A549 (cell line): ENCODE results near the gene VIL1. TPM values are rescaled to one million over a fixed set of nuclear protein-coding genes. Genes with fewer than 3 reads are reported as not detected.

Experiments
- ATAC-seq, 2 experiments: fragments of 200-7000 bp in 1 of 2; fragments of >200 bp in 1 of 2; cut with Nextera tagmentation in 1 of 2; cut with Tn5 transposase in 1 of 2; 3 replicates each; pipeline versions ENCODE4 v1.8.0 to v1.9.1; 2018 to 2020; ENCODE audit warnings: mild to moderate bottlenecking in 1 of 2, moderate library complexity in 1 of 2
- CTCF ChIA-PET: fragments of 300-600 bp; sonication (Branson Sonifier 250); formaldehyde crosslinking; extraction: SDS; loops from one replicate; lab custom pipeline; 2021; ENCODE audit warnings: antibody characterized with exemption, inconsistent platforms; lab: Yijun Ruan, JAX
- POLR2A ChIA-PET: fragments of 350-600 bp; formaldehyde crosslinking; extraction: SDS; loops from one replicate; lab custom pipeline; 2021; ENCODE audit warnings: antibody characterized with exemption, inconsistent platforms; lab: Yijun Ruan, JAX
- DNase-seq, 2 experiments: peaks; one replicate each; pipeline versions ENCODE4 v3.0.0 to v3.0.0-alpha.2; 2011 to 2016; ENCODE audit warnings: low read depth in 1 of 2, low spot score in 1 of 2
- FAIRE-seq: peaks from 2 replicates; lab custom pipeline; 2011; peaks lifted over from hg19 to GRCh38; lab: Jason Lieb, UNC
- H3K27ac ChIP-seq, 2 experiments: fragments of >200 bp; sonication (Bioruptor Twin); formaldehyde crosslinking; 3 replicates each; pipeline ENCODE4 v1.5.1; 2016 to 2017
- H3K4me1 ChIP-seq: fragments of >200 bp; sonication (Bioruptor Twin); formaldehyde crosslinking; 3 replicates; pipeline ENCODE4 v1.6.1; 2016
- H3K4me2 ChIP-seq: fragments of >200 bp; sonication (Bioruptor Twin); formaldehyde crosslinking; 3 replicates; pipeline ENCODE4 v1.6.1; 2016
- H3K4me3 ChIP-seq: fragments of >200 bp; sonication (Bioruptor Twin); formaldehyde crosslinking; 3 replicates; pipeline ENCODE4 v1.5.1; 2016
- H3K9me3 ChIP-seq: fragments of >200 bp; sonication (Bioruptor Twin); formaldehyde crosslinking; 3 replicates; pipeline ENCODE4 v1.6.1; 2016
- CHD2 ChIP-seq: fragments of 150-350 bp; IDR thresholded peaks from 2 replicates; pipeline ENCODE4 v1.6.1; 2014; ENCODE audit warnings: low read length; ENCODE audit not compliant: partially characterized antibody
- CHD4 ChIP-seq: fragments of 200-600 bp; sonication (generic); IDR thresholded peaks from 2 replicates; pipeline ENCODE4 v1.6.1; 2016; ENCODE audit warnings: antibody characterized with exemption, mild to moderate bottlenecking, borderline replicate concordance
- E2F6 ChIP-seq: IDR thresholded peaks from 2 replicates; pipeline ENCODE4 v1.6.1; 2012; ENCODE audit warnings: low read depth, borderline replicate concordance
- EHF ChIP-seq: fragments of 250-450 bp; sonication (Bioruptor Pico); IDR thresholded peaks from 2 replicates; pipeline ENCODE4 v1.5.0; 2020; ENCODE audit warnings: mild to moderate bottlenecking
- FOXS1 ChIP-seq: fragments of 250-450 bp; sonication (Bioruptor Pico); IDR thresholded peaks from 2 replicates; pipeline ENCODE4 v1.5.0; 2020; ENCODE audit warnings: mild to moderate bottlenecking, moderate library complexity
- GATA3 ChIP-seq: IDR thresholded peaks from 2 replicates; pipeline ENCODE4 v1.6.1; 2012; ENCODE audit warnings: borderline replicate concordance
- HEYL ChIP-seq: fragments of 250-450 bp; sonication (Bioruptor Pico); IDR thresholded peaks from 2 replicates; pipeline ENCODE4 v1.8.0; 2021; ENCODE audit warnings: mild to moderate bottlenecking, moderate library complexity
- KDM1A ChIP-seq: fragments of 200-600 bp; sonication (generic); IDR thresholded peaks from 2 replicates; pipeline ENCODE4 v1.6.1; 2016; ENCODE audit warnings: low read depth, mild to moderate bottlenecking
- MAZ ChIP-seq: fragments of 150-350 bp; IDR thresholded peaks from 2 replicates; pipeline ENCODE4 v1.6.1; 2014; ENCODE audit warnings: antibody characterized with exemption, low read depth, low read length, borderline replicate concordance
- NR3C1 ChIP-seq: fragments of >200 bp; sonication (Bioruptor Twin); formaldehyde crosslinking; IDR thresholded peaks from 3 replicates; pipeline ENCODE4 v1.6.1; 2017
- POLR2A ChIP-seq: IDR thresholded peaks from 2 replicates; pipeline ENCODE4 v1.6.1; 2012; ENCODE audit warnings: mild to moderate bottlenecking, low read length
- POLR2AphosphoS2 ChIP-seq: conservative IDR thresholded peaks from 2 replicates; pipeline ENCODE4 v1.6.1; 2012; ENCODE audit warnings: low read length, improper control_type of control experiment, inconsistent platforms
- RNF2 ChIP-seq: fragments of 200-600 bp; sonication (generic); IDR thresholded peaks from 2 replicates; pipeline ENCODE4 v1.6.1; 2016; ENCODE audit warnings: low read depth, mild to moderate bottlenecking, antibody characterized with exemption, moderate library complexity, borderline replicate concordance
- SREBF2 ChIP-seq: fragments of 450-650 bp; IDR thresholded peaks from 2 replicates; pipeline ENCODE4 v1.6.1; 2014; ENCODE audit warnings: mild to moderate bottlenecking, moderate library complexity
- TFCP2L1 ChIP-seq: fragments of 250-450 bp; sonication (Bioruptor Pico); IDR thresholded peaks from 2 replicates; pipeline ENCODE4 v1.5.0; 2021; ENCODE audit warnings: mild to moderate bottlenecking
- ZFP36 ChIP-seq: fragments of 450-650 bp; IDR thresholded peaks from 2 replicates; pipeline ENCODE4 v1.6.1; 2014; ENCODE audit warnings: borderline replicate concordance; ENCODE audit not compliant: partially characterized antibody
- WGBS: methylation state at CpG from one replicate; pipeline ENCODE4 v1.1.6; 2017; ENCODE audit errors: missing lambda C conversion rate; 5-methylcytosine and 5-hydroxymethylcytosine counted together
- polyA plus RNA-seq, 4 experiments: library from polyadenylated mRNA; depleted of rRNA in 3 of 4; stranded (reverse); fragments of >200 nt; fragmentation: RNase III in 1 of 4; extraction: RNeasy Plus Mini Kit Qiagen cat#74134 plus additional on column Dnase treatment in 1 of 4; gene quantifications; 2 replicates in 3 of 4; 3 replicates in 1 of 4; pipeline ENCODE4 v1.2.3, GENCODE V29; 2011 to 2017
- TF ChIP-seq, protein P1 (sequence below): fragments of >200 bp; sonication (Bioruptor Twin); formaldehyde crosslinking; IDR thresholded peaks from 3 replicates; pipeline ENCODE4 v1.6.1; 2016
- TF ChIP-seq, protein P2 (sequence below): fragments of 250-450 bp; sonication (Bioruptor Pico); IDR thresholded peaks from 2 replicates; pipeline ENCODE4 v1.5.0; 2020; ENCODE audit warnings: low read depth, mild to moderate bottlenecking, moderate library complexity
- TF ChIP-seq, protein P3 (sequence below): IDR thresholded peaks from 2 replicates; pipeline ENCODE4 v1.6.1; 2012
- TF ChIP-seq, protein P4 (sequence below): fragments of 450-650 bp; IDR thresholded peaks from 2 replicates; pipeline ENCODE4 v1.6.1; 2014; ENCODE audit warnings: antibody characterized with exemption

The VIL1 gene
- polyA plus RNA-seq, 2 of the 4 experiments (the other 2 are of a cell fraction), result 1.9 to 2.3 TPM

GRCh38 chr2:218396688-218397462 lies 22.0 kb upstream of the VIL1 start:
- CTCF ChIA-PET, result interaction anchor here (0.6 to 4.4 kb wide), 27 partner anchors 7 to 480 kb away, joined by 3 to 24 read pairs (median 4); partner anchors contain the start of genes AAMP, CATIP, PNKD and TMBIM1
- peak overlapping the region; percentile 90 for H3K4me2 ChIP-seq
- ATAC-seq (peak; percentile 1 to 3; a peak in 4 of 6 replicates), FAIRE-seq (no peak), DNase-seq (peak; percentile 23 to 76)
- peak overlapping the region; percentile 98 to 100 for H3K27ac ChIP-seq
- H3K4me3 ChIP-seq, result peak overlapping the region; percentile 94
- POLR2A ChIA-PET, result interaction anchor here (0.5 to 2.3 kb wide), 7 partner anchors 8 to 94 kb away, joined by 3 to 7 read pairs (median 4); partner anchors contain the start of gene CATIP
- WGBS, result 2% methylated on average over 15 of the region's 27 CpGs
- no peaks in the 10 kb centered on the region for H3K9me3 ChIP-seq
- peak; percentile 1; the same call in 1 of the 2 replicates for TF ChIP-seq POLR2A
- peak; percentile 15; the same call in 1 of the 2 replicates for TF ChIP-seq GATA3
- TF ChIP-seq E2F6, result 0 out of 2 replicates have a peak, but pooled peaks have one; percentile 19
- TF ChIP-seq CHD2, result no peak
- no peak for TF ChIP-seq POLR2AphosphoS2
- peaks cover 37% of the 10 kb centered on the region for H3K4me1 ChIP-seq

DNA sequence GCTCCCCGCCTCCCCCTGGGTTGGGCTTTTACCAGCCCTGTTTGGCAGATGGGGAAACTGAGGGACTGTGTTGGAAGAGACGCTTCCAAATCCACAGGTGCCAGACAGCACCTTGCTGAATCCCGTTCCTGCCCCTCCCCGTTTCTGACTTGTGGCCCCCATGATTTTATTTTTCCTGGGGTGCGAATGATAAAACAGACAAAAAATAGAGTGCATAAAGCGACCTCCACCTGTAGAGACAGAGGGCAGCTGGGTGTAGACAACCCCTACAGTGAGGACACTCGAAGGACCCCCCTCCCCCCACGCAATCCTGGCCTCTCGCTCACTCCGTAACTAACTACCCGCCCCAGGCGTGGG lies 21.5 kb upstream of the VIL1 start:
- no peak for DNase-seq
- peak overlapping the region; percentile 94 for H3K4me3 ChIP-seq
- CTCF ChIA-PET, result interaction anchor here (0.9 to 4.4 kb wide), 7 partner anchors 7 to 450 kb away, joined by 3 to 24 read pairs (median 7); partner anchors contain the start of genes AAMP and PNKD

GRCh38 chr2:218397820-218398436 lies 21.0 kb upstream of the VIL1 start:
- peak; percentile 16 to 39 for ATAC-seq
- peaks cover 39% of the 10 kb centered on the region for H3K4me1 ChIP-seq
- no peak for TF ChIP-seq SREBF2
- TF ChIP-seq POLR2A, result peak; percentile 36
- no peak; the same call in 1 of the 2 replicates for TF ChIP-seq HEYL (CRISPR knock-in tag)
- peak; percentile 4 for TF ChIP-seq ZFP36
- peak; percentile 61; the same call in 1 of the 2 replicates for TF ChIP-seq E2F6
- TF ChIP-seq, protein P1, sequence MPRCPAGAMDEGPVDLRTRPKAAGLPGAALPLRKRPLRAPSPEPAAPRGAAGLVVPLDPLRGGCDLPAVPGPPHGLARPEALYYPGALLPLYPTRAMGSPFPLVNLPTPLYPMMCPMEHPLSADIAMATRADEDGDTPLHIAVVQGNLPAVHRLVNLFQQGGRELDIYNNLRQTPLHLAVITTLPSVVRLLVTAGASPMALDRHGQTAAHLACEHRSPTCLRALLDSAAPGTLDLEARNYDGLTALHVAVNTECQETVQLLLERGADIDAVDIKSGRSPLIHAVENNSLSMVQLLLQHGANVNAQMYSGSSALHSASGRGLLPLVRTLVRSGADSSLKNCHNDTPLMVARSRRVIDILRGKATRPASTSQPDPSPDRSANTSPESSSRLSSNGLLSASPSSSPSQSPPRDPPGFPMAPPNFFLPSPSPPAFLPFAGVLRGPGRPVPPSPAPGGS, result peak; percentile 33; the same call in 1 of the 3 replicates
- TF ChIP-seq TFCP2L1 (CRISPR knock-in tag), result 0 out of 2 replicates have a peak, but pooled peaks have one; percentile 21
- TF ChIP-seq CHD4, result peak; percentile 63; the same call in 1 of the 2 replicates
- peak; percentile 98 for TF ChIP-seq KDM1A
- TF ChIP-seq, protein P2, sequence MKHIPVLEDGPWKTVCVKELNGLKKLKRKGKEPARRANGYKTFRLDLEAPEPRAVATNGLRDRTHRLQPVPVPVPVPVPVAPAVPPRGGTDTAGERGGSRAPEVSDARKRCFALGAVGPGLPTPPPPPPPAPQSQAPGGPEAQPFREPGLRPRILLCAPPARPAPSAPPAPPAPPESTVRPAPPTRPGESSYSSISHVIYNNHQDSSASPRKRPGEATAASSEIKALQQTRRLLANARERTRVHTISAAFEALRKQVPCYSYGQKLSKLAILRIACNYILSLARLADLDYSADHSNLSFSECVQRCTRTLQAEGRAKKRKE (CRISPR knock-in tag), result peak; percentile 40; the same call in 1 of the 2 replicates
- TF ChIP-seq, protein P3, sequence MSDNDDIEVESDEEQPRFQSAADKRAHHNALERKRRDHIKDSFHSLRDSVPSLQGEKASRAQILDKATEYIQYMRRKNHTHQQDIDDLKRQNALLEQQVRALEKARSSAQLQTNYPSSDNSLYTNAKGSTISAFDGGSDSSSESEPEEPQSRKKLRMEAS, result peak; percentile 70
- TF ChIP-seq MAZ, result no peak
- no peak for TF ChIP-seq CHD2

More for the DNA sequence above, 21.5 kb upstream of the VIL1 start:
- TF ChIP-seq EHF (CRISPR knock-in tag) (no peak), RNF2 (no peak), FOXS1 (CRISPR knock-in tag) (no peak), NR3C1 (no peak), MAZ (no peak)
- TF ChIP-seq, protein P1, result no peak
- TF ChIP-seq, protein P4, sequence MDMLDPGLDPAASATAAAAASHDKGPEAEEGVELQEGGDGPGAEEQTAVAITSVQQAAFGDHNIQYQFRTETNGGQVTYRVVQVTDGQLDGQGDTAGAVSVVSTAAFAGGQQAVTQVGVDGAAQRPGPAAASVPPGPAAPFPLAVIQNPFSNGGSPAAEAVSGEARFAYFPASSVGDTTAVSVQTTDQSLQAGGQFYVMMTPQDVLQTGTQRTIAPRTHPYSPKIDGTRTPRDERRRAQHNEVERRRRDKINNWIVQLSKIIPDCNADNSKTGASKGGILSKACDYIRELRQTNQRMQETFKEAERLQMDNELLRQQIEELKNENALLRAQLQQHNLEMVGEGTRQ, result no peak
- TF ChIP-seq, protein P2 (CRISPR knock-in tag), result no peak
- no peak for ATAC-seq
- H3K27ac ChIP-seq, result peak overlapping the region; percentile 98 to 100
- H3K4me2 ChIP-seq, result peak overlapping the region; percentile 90
- H3K9me3 ChIP-seq, result no peaks in the 10 kb centered on the region
- FAIRE-seq, result no peak
- peaks cover 39% of the 10 kb centered on the region for H3K4me1 ChIP-seq
- POLR2A ChIA-PET, result interaction anchor here (2.3 kb wide), 1 partner anchor 9 kb away, joined by 7 read pairs; no protein-coding TSS in a partner anchor
- WGBS, result 6% methylated on average over 12 of the region's 12 CpGs

More at GRCh38 chr2:218397820-218398436, 21.0 kb upstream of the VIL1 start:
- ChIA-PET POLR2A (interaction anchor here (2.3 kb wide), 1 partner anchor 8 kb away, joined by 7 read pairs; no protein-coding TSS in a partner anchor), CTCF (interaction anchor here (0.9 to 4.4 kb wide), 6 partner anchors 6 to 450 kb away, joined by 3 to 24 read pairs (median 6); partner anchors contain the start of genes AAMP and PNKD)
- H3K9me3 ChIP-seq, result no peaks in the 10 kb centered on the region
- peak overlapping the region; percentile 90 for H3K4me2 ChIP-seq
- H3K27ac ChIP-seq, result peak overlapping the region; percentile 98 to 100
- DNase-seq (peak; percentile 65 to 87), FAIRE-seq (no peak)
- 1% methylated on average over 35 of the region's 35 CpGs for WGBS
- H3K4me3 ChIP-seq, result peak overlapping the region; percentile 94
